Endothelial cell of umbilical vein (primary cell): Measurements from ENCODE around the gene FAM83F.

Experiments used
- MYC ChIP-seq: IDR thresholded peaks from one replicate; pipeline ENCODE4 v1.6.1; 2011; ENCODE audit warnings: mild to moderate bottlenecking, low read depth, low read length
- POLR2A ChIP-seq: IDR thresholded peaks from 2 replicates; pipeline ENCODE4 v1.6.1; 2012; ENCODE audit warnings: low read depth, mild to moderate bottlenecking, control low read depth, low read length
- POLR2AphosphoS5 ChIP-seq: IDR thresholded peaks from 2 replicates; pipeline ENCODE4 v1.6.1; 2012; ENCODE audit warnings: low read depth, mild to moderate bottlenecking, control low read depth, low read length, moderate library complexity; ENCODE audit not compliant: insufficient read depth
- TF ChIP-seq, protein P1 (sequence below), 2 donors: IDR thresholded peaks; 1 replicate in 1 of 2; 2 replicates in 1 of 2; pipeline ENCODE4 v1.5.1; 2011; ENCODE audit warnings: low read length in 2 of 2, mild to moderate bottlenecking in 2 of 2, moderate library complexity in 2 of 2, control low read depth in 1 of 2, inconsistent platforms in 1 of 2, low read depth in 1 of 2; ENCODE audit not compliant: insufficient read depth in 1 of 2; ENCODE audit errors: extremely low read depth in 1 of 2

DNA sequence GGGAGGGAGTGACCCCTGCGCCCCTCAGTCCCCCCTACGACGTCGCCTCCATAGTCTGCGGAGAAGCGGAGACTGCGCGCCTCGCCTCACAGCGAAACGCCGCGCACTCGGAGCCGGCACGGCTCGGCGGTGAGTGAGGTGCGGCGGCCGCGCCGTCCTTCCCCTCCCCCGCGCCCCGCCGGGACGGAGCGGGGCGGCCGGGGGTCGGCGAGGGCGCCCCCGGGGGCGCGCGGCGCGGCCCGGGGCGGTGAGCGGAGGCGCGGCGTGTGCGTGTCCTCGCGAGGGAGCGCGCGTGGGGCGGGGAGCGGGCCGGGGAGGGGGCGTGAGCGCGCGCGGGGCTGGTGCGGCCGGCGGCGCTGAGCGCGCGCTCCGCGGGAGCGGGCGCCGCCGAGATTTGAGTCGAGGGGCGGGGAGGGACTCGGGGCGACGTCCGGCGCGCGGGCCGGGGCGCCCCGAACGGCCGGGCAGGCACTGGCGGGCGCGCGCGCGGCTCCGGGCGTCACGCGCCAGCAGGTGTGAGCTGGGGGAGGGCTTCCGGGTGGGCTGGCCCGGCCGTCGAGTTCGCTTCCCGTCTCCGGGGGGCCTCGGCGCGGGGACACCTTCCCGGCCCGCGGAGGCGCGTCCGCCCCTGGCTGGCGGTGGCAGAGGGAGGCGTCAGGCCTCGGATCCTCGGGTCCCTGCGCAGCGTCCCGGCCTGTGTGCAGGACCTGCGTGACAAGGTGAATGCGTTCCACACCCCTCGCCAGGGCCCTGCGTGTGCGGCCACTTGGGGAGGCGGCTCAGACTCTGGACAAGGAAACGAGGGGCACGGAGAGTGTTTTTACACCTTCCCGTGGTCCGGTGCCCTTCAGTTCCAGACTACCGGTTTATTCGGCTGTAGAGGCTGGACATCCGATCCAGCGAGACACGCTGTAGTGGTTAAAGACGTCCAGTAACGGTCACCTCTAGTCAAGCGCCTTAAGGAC is 50.4 kb downstream of the FAM83F start:
- TF ChIP-seq, protein P1, sequence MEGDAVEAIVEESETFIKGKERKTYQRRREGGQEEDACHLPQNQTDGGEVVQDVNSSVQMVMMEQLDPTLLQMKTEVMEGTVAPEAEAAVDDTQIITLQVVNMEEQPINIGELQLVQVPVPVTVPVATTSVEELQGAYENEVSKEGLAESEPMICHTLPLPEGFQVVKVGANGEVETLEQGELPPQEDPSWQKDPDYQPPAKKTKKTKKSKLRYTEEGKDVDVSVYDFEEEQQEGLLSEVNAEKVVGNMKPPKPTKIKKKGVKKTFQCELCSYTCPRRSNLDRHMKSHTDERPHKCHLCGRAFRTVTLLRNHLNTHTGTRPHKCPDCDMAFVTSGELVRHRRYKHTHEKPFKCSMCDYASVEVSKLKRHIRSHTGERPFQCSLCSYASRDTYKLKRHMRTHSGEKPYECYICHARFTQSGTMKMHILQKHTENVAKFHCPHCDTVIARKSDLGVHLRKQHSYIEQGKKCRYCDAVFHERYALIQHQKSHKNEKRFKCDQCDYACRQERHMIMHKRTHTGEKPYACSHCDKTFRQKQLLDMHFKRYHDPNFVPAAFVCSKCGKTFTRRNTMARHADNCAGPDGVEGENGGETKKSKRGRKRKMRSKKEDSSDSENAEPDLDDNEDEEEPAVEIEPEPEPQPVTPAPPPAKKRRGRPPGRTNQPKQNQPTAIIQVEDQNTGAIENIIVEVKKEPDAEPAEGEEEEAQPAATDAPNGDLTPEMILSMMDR (IDR thresholded peaks at IDR 0.05; ENCODE audit: extremely low read depth in 1 of 2, insufficient read depth in 1 of 2, low read depth in 1 of 2, low read length in 2 of 2) = no peak
- TF ChIP-seq POLR2AphosphoS5 (peak; percentile 8), POLR2A (peak; percentile 38), MYC (no peak)
